Central memory CD4-positive, alpha-beta T cell (primary cell): ENCODE data around the gene ARFGAP3.

Experiments
- DNase-seq: peaks from one replicate; pipeline ENCODE4 v3.0.0; 2022

ARFGAP3 gene

DNA sequence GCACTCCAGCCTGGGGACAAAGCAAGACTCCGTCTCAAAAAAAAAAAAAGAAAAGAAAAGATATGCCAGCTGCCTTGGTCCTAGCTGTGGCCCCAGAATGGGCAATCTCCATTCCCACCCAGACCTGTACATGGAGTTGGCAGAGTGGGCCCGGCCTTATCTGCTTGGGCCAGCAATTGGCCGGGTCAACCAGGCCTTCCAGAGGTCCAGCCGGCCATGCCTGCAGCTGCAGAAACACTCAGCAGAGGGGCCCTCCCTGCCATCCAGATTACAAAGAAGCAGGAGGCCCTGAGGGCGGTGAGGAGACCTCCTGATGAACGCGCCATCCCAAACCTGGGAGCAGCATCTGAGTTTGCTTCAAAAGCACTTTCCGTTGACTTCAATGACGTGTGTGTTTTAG is 26.9 kb upstream of the ARFGAP3 start:
- no peak for DNase-seq

DNA sequence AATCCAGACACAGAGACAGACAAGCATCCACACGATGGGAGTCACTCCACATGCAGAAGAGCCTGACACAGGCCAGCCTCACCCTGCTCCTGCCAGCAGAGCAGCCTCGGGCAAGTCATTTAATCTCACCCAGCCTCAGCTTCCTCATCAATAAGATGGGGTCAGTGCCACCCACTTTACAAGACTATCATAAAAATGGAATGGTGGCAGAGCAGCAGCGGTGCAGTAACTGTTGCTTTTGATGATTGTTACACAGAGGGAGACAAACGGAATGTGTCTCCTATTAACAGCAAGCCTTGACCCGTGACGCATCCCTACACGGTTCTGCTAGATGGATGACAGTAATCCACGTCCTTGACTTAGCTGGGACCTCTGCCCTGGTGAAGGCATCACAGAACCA is 26.0 kb upstream of the ARFGAP3 start:
- no peak for DNase-seq

GRCh38 chr22:42881982-42882656 is 25.0 kb upstream of the ARFGAP3 start:
- no peak for DNase-seq

GRCh38 chr22:42881298-42881697 is 24.2 kb upstream of the ARFGAP3 start:
- no peak for DNase-seq

DNA sequence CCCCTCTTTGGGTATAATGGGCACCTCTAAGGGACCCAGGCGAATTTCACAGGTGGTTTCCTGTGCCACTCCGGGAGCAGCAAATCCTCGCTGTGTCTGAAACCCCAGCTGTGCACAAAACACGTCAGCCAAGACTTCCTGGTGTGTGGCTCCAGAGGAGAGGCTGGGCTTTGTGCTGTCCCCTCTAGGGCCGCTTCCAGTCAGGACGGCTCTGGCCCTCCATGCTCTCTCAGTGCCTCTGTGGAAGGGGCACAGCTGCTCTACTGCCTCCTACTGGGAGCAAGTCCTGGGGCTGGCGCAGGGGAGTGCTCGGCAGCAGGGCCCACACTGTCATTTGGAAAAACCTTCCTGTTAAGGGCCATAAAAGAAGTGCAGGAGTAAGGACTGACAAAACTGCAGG is 23.7 kb upstream of the ARFGAP3 start:
- DNase-seq: no peak

- no peak for DNase-seq
These were observed 22.4 kb upstream of the ARFGAP3 start for GRCh38 chr22:42879371-42880021.

DNA sequence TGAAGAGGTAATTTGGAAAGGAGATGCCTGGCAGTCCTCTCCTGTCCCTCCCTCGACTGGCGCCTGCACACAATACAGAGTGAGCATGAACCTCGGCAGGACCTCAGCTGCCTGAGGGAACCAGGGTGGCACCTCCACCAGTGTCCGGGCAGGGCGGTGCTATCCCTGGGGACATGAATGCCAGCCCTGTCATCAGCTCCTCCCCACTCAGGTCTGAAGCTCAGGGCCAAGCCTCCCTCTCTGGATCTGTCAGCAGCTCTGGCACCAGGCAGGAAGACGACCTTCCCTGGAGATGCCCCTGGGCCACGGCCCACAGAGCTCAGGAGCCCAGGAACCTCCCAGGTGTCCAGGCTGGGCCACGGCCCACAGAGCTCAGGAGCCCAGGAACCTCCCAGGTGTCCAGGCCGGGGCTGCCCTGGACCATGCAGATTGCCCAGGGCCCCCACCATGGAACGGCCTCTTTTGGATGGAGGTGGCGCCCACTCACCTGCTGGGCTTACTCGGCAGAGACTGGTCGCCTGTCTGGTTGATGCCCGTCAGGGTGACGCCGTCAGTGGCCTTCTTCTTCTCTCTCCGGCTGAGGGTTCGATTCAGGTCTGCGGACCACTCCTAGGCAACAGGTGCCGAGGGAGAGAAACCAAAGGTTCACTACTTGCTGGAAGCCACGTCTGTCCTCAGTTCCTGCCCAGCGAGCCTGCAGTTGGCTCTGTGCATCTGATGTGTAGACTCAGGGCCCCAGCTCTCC is 21.7 kb upstream of the ARFGAP3 start:
- DNase-seq: no peak

DNA sequence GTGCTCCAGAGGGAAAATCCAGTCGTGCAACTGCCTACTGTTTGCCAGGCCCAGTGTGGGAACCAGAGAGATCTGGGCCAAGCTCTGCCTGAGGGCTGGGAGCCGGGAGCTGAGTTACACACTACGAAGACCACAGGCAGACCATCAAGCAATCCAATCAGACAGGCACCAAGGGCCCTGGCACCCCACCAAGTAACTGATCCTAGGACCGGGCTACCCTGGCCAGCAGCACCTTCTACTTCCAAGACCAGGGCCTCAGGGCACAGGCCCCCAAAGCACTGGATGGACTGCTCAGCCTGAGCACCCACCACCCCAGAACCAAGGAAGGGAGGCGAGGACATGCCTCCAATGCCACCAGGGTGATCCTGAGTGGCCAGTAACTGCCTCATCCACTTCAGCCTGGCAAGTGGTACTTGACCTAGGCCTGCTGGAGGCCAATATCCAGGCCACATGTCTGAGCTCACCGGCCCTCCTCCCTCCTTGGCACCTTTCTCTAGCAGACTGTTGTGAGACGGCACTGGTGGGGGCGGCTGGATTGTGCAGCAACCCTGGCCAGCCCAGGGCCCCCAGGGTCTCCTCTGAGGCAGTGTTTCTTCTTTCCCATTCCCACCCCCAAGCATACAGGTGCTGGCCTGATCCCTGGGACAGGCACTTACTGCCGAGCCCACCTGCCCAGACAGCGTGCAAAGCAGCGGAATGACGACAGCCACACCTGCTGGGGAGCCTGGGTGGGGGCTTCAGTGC is 20.7 kb upstream of the ARFGAP3 start:
- DNase-seq: no peak

GRCh38 chr22:42877158-42877557 is 20.1 kb upstream of the ARFGAP3 start:
- DNase-seq: no peak

DNA sequence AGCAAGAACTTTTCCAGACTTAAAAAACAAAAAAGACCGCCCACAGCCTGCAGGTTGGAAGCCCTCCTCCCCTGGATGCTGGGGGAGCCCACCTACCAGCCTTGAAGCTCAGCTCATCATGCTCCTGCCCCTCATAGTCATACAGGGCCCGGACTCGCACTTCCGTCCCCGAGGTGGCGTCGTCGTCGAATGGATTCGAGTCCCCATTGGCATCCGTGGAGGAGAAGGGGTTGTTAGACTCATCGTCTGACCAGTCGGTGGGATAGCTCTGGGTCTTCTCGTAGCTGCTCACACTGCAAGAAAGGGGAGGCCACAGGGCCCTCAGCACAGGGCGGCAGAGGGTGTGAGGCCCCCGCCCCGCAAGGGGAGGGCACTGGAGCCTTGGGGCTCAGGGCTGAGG is 19.0 kb upstream of the ARFGAP3 start:
- DNase-seq: no peak

DNA sequence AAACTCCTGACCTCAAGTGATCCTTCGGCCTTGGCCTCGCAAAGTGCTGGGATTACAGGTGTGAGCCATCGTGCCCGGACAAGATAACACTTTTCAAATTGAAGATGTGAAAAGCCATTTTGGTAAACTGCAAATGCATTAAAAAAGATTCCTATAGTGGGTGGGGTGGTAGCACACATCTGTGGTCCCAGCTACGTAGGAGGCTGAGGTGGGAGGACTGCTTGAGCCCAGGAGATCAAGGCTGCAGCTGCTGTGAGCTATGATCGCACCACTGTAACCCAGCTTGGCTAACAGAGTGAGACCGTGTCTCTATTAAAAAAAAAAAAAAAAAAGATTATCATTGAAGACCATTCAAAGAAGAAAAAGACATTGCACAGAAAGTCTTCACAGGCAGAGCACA is 16.9 kb upstream of the ARFGAP3 start:
- no peak for DNase-seq

GRCh38 chr22:42873356-42873755 is 16.3 kb upstream of the ARFGAP3 start:
- no peak for DNase-seq

GRCh38 chr22:42872821-42873220 is 15.7 kb upstream of the ARFGAP3 start:
- DNase-seq: no peak

DNA sequence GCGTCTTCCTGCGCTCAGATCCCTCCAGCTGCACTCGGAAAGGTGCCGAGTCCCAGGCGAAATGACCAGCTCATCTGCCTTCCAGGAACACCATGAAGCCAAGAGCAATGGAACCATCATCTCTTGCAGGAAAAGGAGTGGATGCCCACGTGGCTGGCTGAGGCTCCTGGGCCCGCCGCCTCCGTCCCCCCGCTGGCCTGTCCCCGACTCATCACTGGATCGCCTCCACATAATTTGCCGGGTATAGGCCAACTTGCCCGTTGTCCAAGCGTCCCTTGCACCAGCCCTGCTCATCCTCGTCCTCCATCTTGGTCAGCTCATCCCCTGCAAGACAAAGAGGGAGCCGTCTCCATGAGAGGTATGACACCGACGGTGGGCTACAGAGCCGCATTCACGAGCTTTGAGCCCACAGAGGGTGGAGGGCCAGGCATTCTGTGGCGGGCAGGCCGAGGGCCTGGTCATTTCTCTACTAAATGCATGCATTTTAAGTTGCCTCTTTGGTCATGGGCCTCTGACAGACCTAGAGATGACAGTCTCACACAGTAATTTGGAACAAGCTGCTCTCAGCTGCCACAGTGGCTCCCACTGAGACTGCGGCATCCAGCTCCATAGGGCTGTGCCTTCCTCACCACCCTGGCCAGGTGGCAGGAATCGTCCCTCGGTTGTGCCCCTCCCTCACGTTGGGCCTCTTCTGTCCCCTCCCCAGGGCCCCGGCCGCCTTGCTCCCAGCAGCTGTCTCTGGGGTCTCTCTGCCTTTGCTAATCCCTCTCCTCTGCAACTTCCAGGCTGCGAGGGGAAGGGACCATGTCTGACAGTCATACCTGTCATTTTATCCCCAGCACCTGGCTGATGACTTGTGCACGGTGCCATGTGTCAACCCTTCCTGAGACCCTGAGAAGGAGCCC is 14.3 kb upstream of the ARFGAP3 start:
- no peak for DNase-seq

DNA sequence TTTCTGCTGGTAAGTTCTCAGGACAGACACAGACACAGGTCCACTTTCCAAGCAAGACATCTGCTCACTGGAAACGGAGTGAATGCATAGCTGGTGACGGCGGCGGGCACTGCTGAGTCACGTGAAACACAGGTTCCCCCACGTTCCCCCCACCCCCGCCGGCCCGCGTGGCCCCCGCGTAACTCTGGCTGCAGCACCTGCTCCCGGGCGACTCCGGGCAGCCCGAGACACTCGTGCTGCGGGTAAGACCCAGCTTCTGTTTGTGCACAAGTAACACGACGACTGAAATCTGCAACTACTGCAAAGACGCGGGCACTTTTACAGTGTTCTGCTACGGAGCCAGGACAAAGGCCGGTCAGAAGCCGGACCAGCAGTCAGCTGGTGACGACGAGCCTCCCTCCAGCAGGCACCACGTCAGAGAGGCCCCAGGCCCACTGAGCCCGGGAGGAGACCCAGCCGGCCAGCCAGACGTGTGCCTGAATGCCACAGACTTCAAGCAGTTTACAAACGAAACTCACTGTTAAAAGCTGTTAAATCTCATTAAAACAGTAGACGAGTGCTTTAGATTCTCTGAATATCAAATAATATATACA is 12.9 kb upstream of the ARFGAP3 start:
- DNase-seq: no peak

GRCh38 chr22:42869463-42869862 is 12.4 kb upstream of the ARFGAP3 start:
- no peak for DNase-seq

DNA sequence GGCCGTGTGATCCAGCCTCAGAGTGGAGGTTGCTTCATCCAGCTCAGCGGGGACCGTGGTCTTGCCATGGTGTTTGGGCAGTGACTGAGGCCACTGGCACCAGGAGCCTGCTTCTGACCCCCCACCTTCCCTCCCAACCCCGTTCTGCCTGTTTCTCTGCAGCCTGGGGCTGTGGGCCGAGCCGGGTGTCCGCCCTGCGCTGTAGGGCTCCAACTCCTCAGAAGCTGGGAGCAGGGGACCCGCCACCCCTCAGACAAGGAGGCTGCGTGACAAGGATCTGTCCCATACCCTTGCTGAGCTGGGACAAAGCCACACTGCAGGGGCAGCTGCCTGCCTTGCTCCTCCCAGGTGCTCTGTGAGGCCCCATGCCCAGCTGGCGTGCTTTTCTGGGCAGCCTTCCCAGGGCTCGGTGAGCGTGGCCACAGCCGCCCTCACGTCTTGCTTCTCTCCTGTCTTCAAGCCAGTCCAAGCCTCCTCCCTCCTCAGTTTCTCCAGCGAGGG is 11.7 kb upstream of the ARFGAP3 start:
- no peak for DNase-seq

DNA sequence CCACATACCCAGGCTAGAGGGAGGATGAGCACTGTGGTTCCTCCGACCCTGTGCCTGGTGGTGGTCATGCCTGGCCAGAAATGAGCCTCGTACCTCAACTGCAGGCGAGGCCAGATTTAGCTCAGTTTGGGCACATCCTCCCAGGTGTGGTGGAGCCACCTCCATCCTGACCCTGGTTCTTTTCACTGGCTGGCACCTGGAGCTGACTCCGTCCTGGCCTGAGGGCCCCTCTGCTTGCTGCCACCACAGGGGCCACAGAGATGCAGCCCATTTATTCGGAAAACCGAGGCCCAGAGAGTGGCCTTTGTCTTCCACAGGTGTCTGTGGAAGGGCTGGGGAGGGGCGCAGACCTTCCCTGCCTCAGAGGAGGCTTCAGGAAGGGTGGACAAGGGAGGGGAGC is 9.0 kb upstream of the ARFGAP3 start:
- no peak for DNase-seq

DNA sequence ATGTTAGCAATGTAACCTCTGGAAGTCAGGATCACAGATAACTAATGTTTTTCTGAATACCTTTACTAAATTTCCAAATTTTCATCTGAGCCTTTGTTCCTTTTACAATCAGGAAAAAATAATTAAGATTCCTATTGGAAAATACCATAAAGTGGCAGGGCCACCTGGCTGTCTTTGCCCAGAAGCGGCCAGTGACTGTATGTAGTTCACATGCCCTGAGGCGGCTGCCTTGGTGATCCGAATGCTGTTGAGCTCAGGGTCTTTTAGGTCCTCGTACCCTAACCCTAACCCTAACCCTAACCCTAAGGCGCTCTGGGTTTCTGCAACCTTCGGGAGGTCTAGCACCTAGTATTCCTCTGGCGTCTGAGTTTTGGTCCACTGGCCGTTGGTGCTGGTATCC is 8.5 kb upstream of the ARFGAP3 start:
- no peak for DNase-seq

DNA sequence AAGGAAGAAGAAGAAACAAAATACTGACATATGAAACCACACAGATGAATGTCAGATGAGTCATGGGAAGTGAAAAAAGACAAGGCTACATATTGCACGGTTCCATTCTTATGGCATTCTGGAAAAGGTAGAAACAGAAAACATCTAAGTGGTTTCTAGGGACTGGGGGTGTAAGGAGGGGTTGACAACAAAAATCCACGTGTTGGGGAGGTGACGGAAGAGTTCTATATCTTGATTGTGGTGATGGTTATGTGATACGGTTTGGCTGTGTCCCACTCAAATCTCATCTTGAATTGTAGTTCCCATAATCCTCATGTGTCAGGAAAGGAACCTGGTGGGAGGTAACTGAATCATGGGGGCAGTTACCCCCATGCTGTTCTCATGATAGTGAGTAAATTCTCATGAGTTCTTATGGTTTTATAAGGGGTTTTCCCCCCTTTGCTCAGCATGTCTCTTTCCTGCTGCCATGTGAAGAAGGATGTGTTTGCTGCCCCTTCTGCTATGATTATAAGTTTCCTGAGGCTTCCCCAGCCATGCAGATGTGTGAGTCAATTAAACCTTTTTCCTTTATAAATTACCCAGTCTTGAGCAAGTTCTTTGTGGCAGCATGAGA is 6.4 kb upstream of the ARFGAP3 start:
- DNase-seq: peak; percentile 9

- DNase-seq: no peak
These were observed 5.1 kb upstream of the ARFGAP3 start for GRCh38 chr22:42862045-42862734.
